GM23338 (cell line): ENCODE measurements around the gene MAP3K15. TPM values are rescaled to one million over a fixed set of nuclear protein-coding genes. Genes with fewer than 3 reads are reported as not detected.

ENCODE experiments used
- ATAC-seq: fragments of 200-7000 bp; cut with Tn5 transposase; 3 replicates; pipeline ENCODE4 v1.9.1; 2020
- DNase-seq: peaks from one replicate; pipeline ENCODE4 v3.0.0-alpha.2; 2015; ENCODE audit warnings: low spot score
- H2AFZ ChIP-seq: fragments of 200-600 bp; sonication (generic); 2 replicates; pipeline ENCODE4 v1.8.0; 2016; ENCODE audit warnings: antibody characterized with exemption, mild to moderate bottlenecking, moderate library complexity
- H3F3A ChIP-seq: fragments of 200-600 bp; sonication (generic); replicated peaks from 2 replicates; pipeline ENCODE4 v1.8.0; 2017; ENCODE audit warnings: antibody characterized with exemption, mixed run types, low read depth
- H3K27ac ChIP-seq: fragments of 200-600 bp; sonication (generic); 2 replicates; pipeline ENCODE4 v1.6.1; 2016; ENCODE audit warnings: low read depth
- H3K27me3 ChIP-seq: fragments of 200-600 bp; sonication (generic); 2 replicates; pipeline ENCODE4 v1.8.0; 2016; ENCODE audit warnings: mild to moderate bottlenecking, mixed run types, moderate library complexity; ENCODE audit not compliant: insufficient read depth
- H3K36me3 ChIP-seq: fragments of 200-600 bp; sonication (generic); 2 replicates; pipeline ENCODE4 v1.8.0; 2016; ENCODE audit warnings: mild to moderate bottlenecking; ENCODE audit not compliant: insufficient read depth
- H3K4me1 ChIP-seq: fragments of 200-600 bp; sonication (generic); 2 replicates; pipeline ENCODE4 v1.8.0; 2016; ENCODE audit warnings: mild to moderate bottlenecking, moderate library complexity; ENCODE audit not compliant: insufficient read depth
- H3K4me2 ChIP-seq: fragments of 200-600 bp; sonication (generic); 2 replicates; pipeline ENCODE4 v1.7.1; 2017; ENCODE audit warnings: mixed run types
- H3K4me3 ChIP-seq: fragments of 200-600 bp; sonication (generic); 2 replicates; pipeline ENCODE4 v1.6.1; 2016; ENCODE audit warnings: mixed run types
- H3K79me2 ChIP-seq: fragments of 200-600 bp; sonication (generic); replicated peaks from 2 replicates; pipeline ENCODE4 v1.8.0; 2017; ENCODE audit warnings: mild to moderate bottlenecking; ENCODE audit not compliant: insufficient read depth
- H3K9me2 ChIP-seq: fragments of 200-600 bp; sonication (generic); 2 replicates; pipeline ENCODE4 v1.8.0; 2017; ENCODE audit not compliant: insufficient read depth
- H4K20me1 ChIP-seq: fragments of 200-600 bp; sonication (generic); replicated peaks from 2 replicates; pipeline ENCODE4 v1.8.0; 2017; ENCODE audit warnings: mild to moderate bottlenecking; ENCODE audit not compliant: insufficient read depth
- H3K27ac Mint-ChIP-seq: 2 replicates; pipeline ENCODE4 v1.8.0; 2020; ENCODE audit warnings: inconsistent platforms, mild to moderate bottlenecking, moderate library complexity, mixed read lengths
- H3K27me3 Mint-ChIP-seq: 3 replicates; pipeline ENCODE4 v1.8.0; 2022; ENCODE audit warnings: low read depth, mild to moderate bottlenecking, moderate library complexity, mixed read lengths, inconsistent platforms; ENCODE audit not compliant: insufficient read depth, poor library complexity
- H3K36me3 Mint-ChIP-seq: 3 replicates; pipeline ENCODE4 v1.8.0; 2021; ENCODE audit warnings: low read depth, mild to moderate bottlenecking, inconsistent platforms, moderate library complexity, mixed read lengths
- H3K4me1 Mint-ChIP-seq: 3 replicates; pipeline ENCODE4 v1.8.0; 2020; ENCODE audit warnings: mild to moderate bottlenecking, inconsistent platforms, mixed read lengths
- H3K4me3 Mint-ChIP-seq: 3 replicates; pipeline ENCODE4 v1.8.0; 2021; ENCODE audit warnings: moderate library complexity, mild to moderate bottlenecking, inconsistent platforms, mixed read lengths
- H3K9me3 Mint-ChIP-seq: 3 replicates; pipeline ENCODE4 v1.8.0; 2020; ENCODE audit warnings: moderate library complexity, mild to moderate bottlenecking, inconsistent platforms, mixed read lengths
- CREB1 ChIP-seq: fragments of 250-450 bp; sonication (Bioruptor Pico); IDR thresholded peaks from 2 replicates; pipeline ENCODE4 v1.5.0; 2020; ENCODE audit warnings: low read depth, mild to moderate bottlenecking, moderate library complexity
- CTCF ChIP-seq, 2 experiments: fragments of 200-600 bp in 1 of 2; sonication (generic) in 1 of 2; conservative IDR thresholded peaks; 2 replicates each; pipeline versions ENCODE4 v1.5.1 to v1.6.1; 2016 to 2017; ENCODE audit warnings: antibody characterized with exemption in 2 of 2, low read depth in 2 of 2, mild to moderate bottlenecking in 2 of 2, moderate library complexity in 1 of 2
- EZH2 ChIP-seq: fragments of 200-600 bp; sonication (generic); IDR thresholded peaks from one replicate; pipeline ENCODE4 v1.8.0; 2017; ENCODE audit warnings: antibody characterized with exemption, mild to moderate bottlenecking, low read depth; ENCODE audit not compliant: unreplicated experiment
- JUNB ChIP-seq: IDR thresholded peaks from one replicate; pipeline ENCODE4 v1.6.1; 2016; ENCODE audit warnings: antibody characterized with exemption; ENCODE audit not compliant: unreplicated experiment
- ZNF114 ChIP-seq: fragments of 250-450 bp; sonication (Bioruptor Pico); IDR thresholded peaks from 2 replicates; pipeline ENCODE4 v1.5.0; 2020; ENCODE audit warnings: mild to moderate bottlenecking, moderate library complexity
- ZNF331 ChIP-seq: fragments of 250-450 bp; sonication (Bioruptor Pico); IDR thresholded peaks from 2 replicates; pipeline ENCODE4 v1.5.0; 2020; ENCODE audit warnings: low read depth, mild to moderate bottlenecking, moderate library complexity
- polyA plus RNA-seq: library from polyadenylated mRNA; unstranded; fragments of >200 nt; fragmentation: Nextera tagmentation; extraction: Ambion mirVana; gene quantifications from 2 replicates; pipeline ENCODE4 v1.2.1, GENCODE V29; 2016
- total RNA-seq: library from RNA; depleted of rRNA; stranded (reverse); fragments of >200 nt; shearing (Covaris generic); gene quantifications from 2 replicates; pipeline ENCODE4 v1.2.3, GENCODE V29; 2014
- TF ChIP-seq, protein P1 (sequence below): fragments of 250-450 bp; sonication (Bioruptor Pico); IDR thresholded peaks from 2 replicates; pipeline ENCODE4 v1.5.0; 2020; ENCODE audit warnings: mild to moderate bottlenecking, moderate library complexity
- TF ChIP-seq, protein P2 (sequence below): IDR thresholded peaks from 2 replicates; pipeline ENCODE4 v1.6.1; 2016; ENCODE audit warnings: antibody characterized with exemption

The MAP3K15 gene
- total and polyA plus RNA-seq, 2 experiments from 2014 or later = 0.40 to 3.1 TPM

DNA sequence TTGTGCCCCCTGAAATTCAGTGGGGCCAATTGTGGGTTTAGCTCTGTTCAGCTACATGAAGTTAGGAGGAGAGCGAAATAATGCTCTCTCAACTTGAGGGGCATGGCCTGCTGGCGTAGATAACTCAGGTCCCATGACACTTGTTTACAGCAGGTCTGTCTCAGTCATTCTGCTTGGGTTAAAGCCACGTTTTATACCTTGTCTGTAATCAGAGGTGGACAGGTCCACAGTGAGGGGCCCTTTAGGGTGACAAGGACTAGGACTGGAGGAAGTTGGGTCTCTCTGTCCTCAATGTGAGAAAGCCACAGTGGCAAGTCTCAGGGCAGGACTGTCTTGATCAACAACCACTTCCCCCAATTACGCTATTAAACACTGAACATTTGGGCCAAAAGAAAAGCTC, 122.6 kb downstream of the MAP3K15 start (continued):
- TF ChIP-seq, protein P1, sequence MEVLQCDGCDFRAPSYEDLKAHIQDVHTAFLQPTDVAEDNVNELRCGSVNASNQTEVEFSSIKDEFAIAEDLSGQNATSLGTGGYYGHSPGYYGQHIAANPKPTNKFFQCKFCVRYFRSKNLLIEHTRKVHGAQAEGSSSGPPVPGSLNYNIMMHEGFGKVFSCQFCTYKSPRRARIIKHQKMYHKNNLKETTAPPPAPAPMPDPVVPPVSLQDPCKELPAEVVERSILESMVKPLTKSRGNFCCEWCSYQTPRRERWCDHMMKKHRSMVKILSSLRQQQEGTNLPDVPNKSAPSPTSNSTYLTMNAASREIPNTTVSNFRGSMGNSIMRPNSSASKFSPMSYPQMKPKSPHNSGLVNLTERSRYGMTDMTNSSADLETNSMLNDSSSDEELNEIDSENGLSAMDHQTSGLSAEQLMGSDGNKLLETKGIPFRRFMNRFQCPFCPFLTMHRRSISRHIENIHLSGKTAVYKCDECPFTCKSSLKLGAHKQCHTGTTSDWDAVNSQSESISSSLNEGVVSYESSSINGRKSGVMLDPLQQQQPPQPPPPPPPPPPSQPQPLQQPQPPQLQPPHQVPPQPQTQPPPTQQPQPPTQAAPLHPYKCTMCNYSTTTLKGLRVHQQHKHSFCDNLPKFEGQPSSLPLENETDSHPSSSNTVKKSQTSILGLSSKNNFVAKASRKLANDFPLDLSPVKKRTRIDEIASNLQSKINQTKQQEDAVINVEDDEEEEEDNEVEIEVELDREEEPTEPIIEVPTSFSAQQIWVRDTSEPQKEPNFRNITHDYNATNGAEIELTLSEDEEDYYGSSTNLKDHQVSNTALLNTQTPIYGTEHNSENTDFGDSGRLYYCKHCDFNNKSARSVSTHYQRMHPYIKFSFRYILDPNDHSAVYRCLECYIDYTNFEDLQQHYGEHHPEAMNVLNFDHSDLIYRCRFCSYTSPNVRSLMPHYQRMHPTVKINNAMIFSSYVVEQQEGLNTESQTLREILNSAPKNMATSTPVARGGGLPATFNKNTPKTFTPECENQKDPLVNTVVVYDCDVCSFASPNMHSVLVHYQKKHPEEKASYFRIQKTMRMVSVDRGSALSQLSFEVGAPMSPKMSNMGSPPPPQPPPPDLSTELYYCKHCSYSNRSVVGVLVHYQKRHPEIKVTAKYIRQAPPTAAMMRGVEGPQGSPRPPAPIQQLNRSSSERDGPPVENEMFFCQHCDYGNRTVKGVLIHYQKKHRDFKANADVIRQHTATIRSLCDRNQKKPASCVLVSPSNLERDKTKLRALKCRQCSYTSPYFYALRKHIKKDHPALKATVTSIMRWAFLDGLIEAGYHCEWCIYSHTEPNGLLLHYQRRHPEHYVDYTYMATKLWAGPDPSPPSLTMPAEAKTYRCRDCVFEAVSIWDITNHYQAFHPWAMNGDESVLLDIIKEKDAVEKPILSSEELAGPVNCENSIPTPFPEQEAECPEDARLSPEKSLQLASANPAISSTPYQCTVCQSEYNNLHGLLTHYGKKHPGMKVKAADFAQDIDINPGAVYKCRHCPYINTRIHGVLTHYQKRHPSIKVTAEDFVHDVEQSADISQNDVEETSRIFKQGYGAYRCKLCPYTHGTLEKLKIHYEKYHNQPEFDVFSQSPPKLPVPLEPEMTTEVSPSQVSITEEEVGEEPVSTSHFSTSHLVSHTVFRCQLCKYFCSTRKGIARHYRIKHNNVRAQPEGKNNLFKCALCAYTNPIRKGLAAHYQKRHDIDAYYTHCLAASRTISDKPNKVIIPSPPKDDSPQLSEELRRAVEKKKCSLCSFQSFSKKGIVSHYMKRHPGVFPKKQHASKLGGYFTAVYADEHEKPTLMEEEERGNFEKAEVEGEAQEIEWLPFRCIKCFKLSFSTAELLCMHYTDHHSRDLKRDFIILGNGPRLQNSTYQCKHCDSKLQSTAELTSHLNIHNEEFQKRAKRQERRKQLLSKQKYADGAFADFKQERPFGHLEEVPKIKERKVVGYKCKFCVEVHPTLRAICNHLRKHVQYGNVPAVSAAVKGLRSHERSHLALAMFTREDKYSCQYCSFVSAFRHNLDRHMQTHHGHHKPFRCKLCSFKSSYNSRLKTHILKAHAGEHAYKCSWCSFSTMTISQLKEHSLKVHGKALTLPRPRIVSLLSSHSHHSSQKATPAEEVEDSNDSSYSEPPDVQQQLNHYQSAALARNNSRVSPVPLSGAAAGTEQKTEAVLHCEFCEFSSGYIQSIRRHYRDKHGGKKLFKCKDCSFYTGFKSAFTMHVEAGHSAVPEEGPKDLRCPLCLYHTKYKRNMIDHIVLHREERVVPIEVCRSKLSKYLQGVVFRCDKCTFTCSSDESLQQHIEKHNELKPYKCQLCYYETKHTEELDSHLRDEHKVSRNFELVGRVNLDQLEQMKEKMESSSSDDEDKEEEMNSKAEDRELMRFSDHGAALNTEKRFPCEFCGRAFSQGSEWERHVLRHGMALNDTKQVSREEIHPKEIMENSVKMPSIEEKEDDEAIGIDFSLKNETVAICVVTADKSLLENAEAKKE (CRISPR knock-in tag) = no peak
- TF ChIP-seq, protein P2, sequence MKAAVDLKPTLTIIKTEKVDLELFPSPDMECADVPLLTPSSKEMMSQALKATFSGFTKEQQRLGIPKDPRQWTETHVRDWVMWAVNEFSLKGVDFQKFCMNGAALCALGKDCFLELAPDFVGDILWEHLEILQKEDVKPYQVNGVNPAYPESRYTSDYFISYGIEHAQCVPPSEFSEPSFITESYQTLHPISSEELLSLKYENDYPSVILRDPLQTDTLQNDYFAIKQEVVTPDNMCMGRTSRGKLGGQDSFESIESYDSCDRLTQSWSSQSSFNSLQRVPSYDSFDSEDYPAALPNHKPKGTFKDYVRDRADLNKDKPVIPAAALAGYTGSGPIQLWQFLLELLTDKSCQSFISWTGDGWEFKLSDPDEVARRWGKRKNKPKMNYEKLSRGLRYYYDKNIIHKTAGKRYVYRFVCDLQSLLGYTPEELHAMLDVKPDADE = no peak
- TF ChIP-seq JUNB = no peak
- TF ChIP-seq ZNF114 (CRISPR knock-in tag) = no peak
- TF ChIP-seq CREB1 = no peak

DNA sequence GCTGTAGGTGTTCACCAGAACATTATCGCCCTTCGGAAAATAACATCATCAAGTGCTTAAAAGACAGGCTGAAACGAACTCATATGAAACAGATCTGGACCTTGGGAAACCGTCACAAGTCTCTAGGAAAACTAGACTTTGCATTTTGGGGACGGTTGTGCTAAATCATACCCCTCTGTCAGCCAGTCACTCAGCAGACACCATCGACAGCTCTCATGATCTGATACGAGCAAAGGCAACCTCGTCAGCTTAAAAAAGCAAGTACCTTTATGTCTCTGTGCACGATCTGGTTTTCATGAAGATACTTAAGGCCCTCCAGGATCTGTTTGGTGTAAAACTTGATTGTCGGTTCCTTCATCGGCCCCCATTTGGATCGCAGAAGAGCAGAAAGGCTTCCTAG, 123.2 kb downstream of the MAP3K15 start:
- no peak for ATAC-seq
- no peaks in the 10 kb centered on the region for H3K9me3 Mint-ChIP-seq
- no peaks in the 10 kb centered on the region for H3K27me3 ChIP-seq

More for the DNA sequence above, 123.2 kb downstream of the MAP3K15 start:
- H3K4me3 Mint-ChIP-seq = no peak overlapping the region
- Histone ChIP-seq H2AFZ (no peak overlapping the region), H3K9me2 (no peaks in the 10 kb centered on the region), H3K36me3 (no peaks in the 10 kb centered on the region), H3K79me2 (no peaks in the 10 kb centered on the region), H3K4me3 (no peak overlapping the region), H4K20me1 (no peaks in the 10 kb centered on the region), H3K4me1 (no peaks in the 10 kb centered on the region), H3F3A (no peaks in the 10 kb centered on the region), H3K4me2 (no peak overlapping the region), H3K27ac (no peak overlapping the region)
- TF ChIP-seq ZNF331 (CRISPR knock-in tag) = no peak
- TF ChIP-seq JUNB = no peak
- no peak for TF ChIP-seq CTCF (conservative IDR thresholded peaks at IDR 0.05; ENCODE audit: low read depth in 2 of 2)
- no peak for TF ChIP-seq EZH2
- DNase-seq = no peak
- H3K36me3 Mint-ChIP-seq = no peaks in the 10 kb centered on the region
- H3K27ac Mint-ChIP-seq = no peak overlapping the region
- no peaks in the 10 kb centered on the region for H3K27me3 Mint-ChIP-seq
- no peaks in the 10 kb centered on the region; the same call in 2 of the 3 replicates for H3K4me1 Mint-ChIP-seq
